H1 (cell line): ENCODE results near the gene VPS9D1. TPM values are rescaled to one million over a fixed set of nuclear protein-coding genes. Genes with fewer than 3 reads are reported as not detected.

ENCODE experiments used
- ASH2L ChIP-seq: fragments of 200-600, 300-600 bp; sonication (generic); IDR thresholded peaks from one replicate; pipeline ENCODE4 v1.7.1; 2017; ENCODE audit warnings: low read length
- CBX5 ChIP-seq: fragments of 300-800, 300-1000 bp; sonication (generic); IDR thresholded peaks from 2 replicates; pipeline ENCODE4 v1.7.1; 2016; ENCODE audit warnings: antibody characterized with exemption, low read length, low read depth
- EZH2 ChIP-seq: fragments of 200-600 bp; sonication (generic); IDR thresholded peaks from 2 replicates; pipeline ENCODE4 v1.7.1; 2012; ENCODE audit warnings: low read depth, mild to moderate bottlenecking, moderate library complexity, low read length, inconsistent platforms; ENCODE audit not compliant: severe bottlenecking
- GABPA ChIP-seq: IDR thresholded peaks from 2 replicates; pipeline ENCODE4 v1.6.1; 2011; ENCODE audit warnings: mild to moderate bottlenecking, low read length, moderate library complexity, borderline replicate concordance; ENCODE audit not compliant: insufficient read depth
- PHF8 ChIP-seq: fragments of 200-600 bp; sonication (generic); conservative IDR thresholded peaks from 2 replicates; pipeline ENCODE4 v1.7.1; 2012; ENCODE audit warnings: low read depth, mild to moderate bottlenecking, inconsistent platforms, low read length, moderate library complexity
- SIRT6 ChIP-seq: IDR thresholded peaks from one replicate; pipeline ENCODE4 v1.7.1; 2012; ENCODE audit warnings: low read length, inconsistent platforms
- polyA plus RNA-seq, 7 experiments: library from polyadenylated mRNA; depleted of rRNA in 3 of 7; stranded (reverse) in 5 of 7; unstranded in 2 of 7; fragments of >200 nt in 5 of 7; fragments of 200-250 nt in 2 of 7; gene quantifications; 1 replicate in 5 of 7; 2 replicates in 1 of 7; 4 replicates in 1 of 7; pipeline versions ENCODE4 v1.2.1 to v1.2.3, GENCODE V29; 2011 to 2013; ENCODE audit warnings: missing spikeins in 2 of 7, mixed read lengths in 2 of 7
- total RNA-seq: library from RNA; stranded (reverse); fragmentation: NEBNext Ultra II Directional; extraction: Animal tissue kit (Norgen Biotek cat#: 25700); gene quantifications from 2 replicates; pipeline ENCODE4 v1.2.1, GENCODE V29; 2021
- TF ChIP-seq, protein P1 (sequence below): IDR thresholded peaks from 2 replicates; pipeline ENCODE4 v1.6.1; 2012; ENCODE audit warnings: inconsistent platforms
- TF ChIP-seq, protein P2 (sequence below): IDR thresholded peaks from 2 replicates; pipeline ENCODE4 v1.6.1; 2012; ENCODE audit warnings: inconsistent platforms

VPS9D1 gene
- total and polyA plus RNA-seq, 2 of the 8 experiments (the other 6 are each of a cell fraction or from before 2014, with no cell fraction given) = 2.9 to 5.4 TPM

DNA sequence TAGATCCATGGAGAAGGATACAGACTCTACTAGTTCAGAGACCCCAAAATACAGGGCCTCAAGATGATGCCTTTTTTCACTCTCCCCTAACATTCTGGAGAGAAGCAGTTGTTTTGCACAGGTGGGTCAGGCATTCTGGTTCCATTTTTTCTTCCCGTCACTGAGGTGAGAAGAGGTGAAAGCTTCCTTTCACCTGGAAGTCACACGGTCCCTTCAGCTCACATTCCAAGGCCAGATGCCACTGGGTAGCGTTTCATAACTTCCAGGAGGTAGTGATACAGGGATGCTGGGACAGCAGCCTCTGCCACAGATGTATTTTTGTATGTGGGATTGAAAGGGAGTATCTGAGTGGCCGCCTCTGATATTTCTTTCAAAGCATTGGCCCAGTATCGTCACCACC lies 32.3 kb downstream of the VPS9D1 start (continued):
- TF ChIP-seq ASH2L (no peak), EZH2 (no peak), CBX5 (no peak), GABPA (no peak), SIRT6 (no peak), PHF8 (no peak)
- TF ChIP-seq, protein P1, sequence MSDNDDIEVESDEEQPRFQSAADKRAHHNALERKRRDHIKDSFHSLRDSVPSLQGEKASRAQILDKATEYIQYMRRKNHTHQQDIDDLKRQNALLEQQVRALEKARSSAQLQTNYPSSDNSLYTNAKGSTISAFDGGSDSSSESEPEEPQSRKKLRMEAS = no peak
- TF ChIP-seq, protein P2, sequence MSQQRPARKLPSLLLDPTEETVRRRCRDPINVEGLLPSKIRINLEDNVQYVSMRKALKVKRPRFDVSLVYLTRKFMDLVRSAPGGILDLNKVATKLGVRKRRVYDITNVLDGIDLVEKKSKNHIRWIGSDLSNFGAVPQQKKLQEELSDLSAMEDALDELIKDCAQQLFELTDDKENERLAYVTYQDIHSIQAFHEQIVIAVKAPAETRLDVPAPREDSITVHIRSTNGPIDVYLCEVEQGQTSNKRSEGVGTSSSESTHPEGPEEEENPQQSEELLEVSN = no peak
